HepG2 (cell line): ENCODE measurements around the gene SMIM12. TPM values are rescaled to one million over a fixed set of nuclear protein-coding genes. Genes with fewer than 3 reads are reported as not detected.

Experiments
- ARNT ChIP-seq: fragments of 450-650 bp; IDR thresholded peaks from 2 replicates; pipeline ENCODE4 v1.6.1; 2017
- HMG20A ChIP-seq: IDR thresholded peaks from 2 replicates; pipeline ENCODE4 v1.6.1; 2016; ENCODE audit warnings: borderline replicate concordance
- HNRNPLL ChIP-seq: fragments of 200-400 bp; formaldehyde crosslinking; IDR thresholded peaks from 2 replicates; pipeline ENCODE4 v1.6.1; 2017; ENCODE audit warnings: mild to moderate bottlenecking, low read depth, low read length; ENCODE audit not compliant: poor library complexity, severe bottlenecking
- SMARCE1 ChIP-seq: fragments of 450-650 bp; IDR thresholded peaks from 2 replicates; pipeline ENCODE4 v1.6.1; 2017; ENCODE audit warnings: borderline replicate concordance
- ZMYM2 ChIP-seq: sonication (generic); formaldehyde crosslinking; IDR thresholded peaks from 2 replicates; pipeline ENCODE4 v1.8.0; 2022; ENCODE audit warnings: mild to moderate bottlenecking, missing genetic modification reagents
- ZNF121 ChIP-seq: sonication (generic); formaldehyde crosslinking; IDR thresholded peaks from 2 replicates; pipeline ENCODE4 v1.5.0; 2020; ENCODE audit warnings: mild to moderate bottlenecking, missing genetic modification reagents
- ZNF510 ChIP-seq: sonication (generic); formaldehyde crosslinking; IDR thresholded peaks from 2 replicates; pipeline ENCODE4 v1.4.0; 2020; ENCODE audit warnings: low read depth, mild to moderate bottlenecking, missing genetic modification reagents
- polyA plus RNA-seq, 8 experiments: library from polyadenylated mRNA; depleted of rRNA in 3 of 8; stranded (reverse) in 7 of 8; unstranded in 1 of 8; fragments of >200 nt; fragmentation: Illumina TruSeq in 4 of 8; extraction: Trizol in 4 of 8; gene quantifications; 2 replicates each; pipeline versions ENCODE4 v1.2.1 to v1.2.3, GENCODE V29; 2011 to 2016; ENCODE audit warnings: low read depth in 4 of 8, missing spikeins in 1 of 8, mixed read lengths in 1 of 8; ENCODE audit not compliant: insufficient read depth in 1 of 8
- total RNA-seq, 5 experiments: library from RNA; depleted of rRNA; stranded (reverse); fragments of >200 nt; fragmentation: Illumina TruSeq; extraction: Trizol; gene quantifications; 2 replicates each; pipeline ENCODE4 v1.2.3, GENCODE V29; 2016; ENCODE audit warnings: low read depth in 1 of 5
- TF ChIP-seq, protein P1 (sequence below): sonication (generic); formaldehyde crosslinking; IDR thresholded peaks from 2 replicates; pipeline ENCODE4 v1.5.1; 2020; ENCODE audit warnings: mild to moderate bottlenecking, missing genetic modification reagents, borderline replicate concordance
- TF ChIP-seq, protein P2 (sequence below): sonication (generic); formaldehyde crosslinking; IDR thresholded peaks from 2 replicates; pipeline ENCODE4 v1.5.0; 2020; ENCODE audit warnings: missing genetic modification reagents, mild to moderate bottlenecking, borderline replicate concordance
- TF ChIP-seq, protein P3 (sequence below): sonication (generic); formaldehyde crosslinking; IDR thresholded peaks from 2 replicates; pipeline ENCODE4 v1.4.0; 2020; ENCODE audit warnings: missing genetic modification reagents, borderline replicate concordance

Gene SMIM12
- total and polyA plus RNA-seq, 2 of the 13 experiments (the other 11 are each of a cell fraction or from before 2014, with no cell fraction given) = 20.1 to 41.3 TPM

- TF ChIP-seq ZMYM2 (CRISPR knock-in tag) (no peak), ZNF510 (CRISPR knock-in tag) (no peak), ZNF121 (CRISPR knock-in tag) (no peak), ARNT (no peak), SMARCE1 (no peak), HMG20A (CRISPR knock-in tag) (no peak), HNRNPLL (no peak)
- TF ChIP-seq, protein P1, sequence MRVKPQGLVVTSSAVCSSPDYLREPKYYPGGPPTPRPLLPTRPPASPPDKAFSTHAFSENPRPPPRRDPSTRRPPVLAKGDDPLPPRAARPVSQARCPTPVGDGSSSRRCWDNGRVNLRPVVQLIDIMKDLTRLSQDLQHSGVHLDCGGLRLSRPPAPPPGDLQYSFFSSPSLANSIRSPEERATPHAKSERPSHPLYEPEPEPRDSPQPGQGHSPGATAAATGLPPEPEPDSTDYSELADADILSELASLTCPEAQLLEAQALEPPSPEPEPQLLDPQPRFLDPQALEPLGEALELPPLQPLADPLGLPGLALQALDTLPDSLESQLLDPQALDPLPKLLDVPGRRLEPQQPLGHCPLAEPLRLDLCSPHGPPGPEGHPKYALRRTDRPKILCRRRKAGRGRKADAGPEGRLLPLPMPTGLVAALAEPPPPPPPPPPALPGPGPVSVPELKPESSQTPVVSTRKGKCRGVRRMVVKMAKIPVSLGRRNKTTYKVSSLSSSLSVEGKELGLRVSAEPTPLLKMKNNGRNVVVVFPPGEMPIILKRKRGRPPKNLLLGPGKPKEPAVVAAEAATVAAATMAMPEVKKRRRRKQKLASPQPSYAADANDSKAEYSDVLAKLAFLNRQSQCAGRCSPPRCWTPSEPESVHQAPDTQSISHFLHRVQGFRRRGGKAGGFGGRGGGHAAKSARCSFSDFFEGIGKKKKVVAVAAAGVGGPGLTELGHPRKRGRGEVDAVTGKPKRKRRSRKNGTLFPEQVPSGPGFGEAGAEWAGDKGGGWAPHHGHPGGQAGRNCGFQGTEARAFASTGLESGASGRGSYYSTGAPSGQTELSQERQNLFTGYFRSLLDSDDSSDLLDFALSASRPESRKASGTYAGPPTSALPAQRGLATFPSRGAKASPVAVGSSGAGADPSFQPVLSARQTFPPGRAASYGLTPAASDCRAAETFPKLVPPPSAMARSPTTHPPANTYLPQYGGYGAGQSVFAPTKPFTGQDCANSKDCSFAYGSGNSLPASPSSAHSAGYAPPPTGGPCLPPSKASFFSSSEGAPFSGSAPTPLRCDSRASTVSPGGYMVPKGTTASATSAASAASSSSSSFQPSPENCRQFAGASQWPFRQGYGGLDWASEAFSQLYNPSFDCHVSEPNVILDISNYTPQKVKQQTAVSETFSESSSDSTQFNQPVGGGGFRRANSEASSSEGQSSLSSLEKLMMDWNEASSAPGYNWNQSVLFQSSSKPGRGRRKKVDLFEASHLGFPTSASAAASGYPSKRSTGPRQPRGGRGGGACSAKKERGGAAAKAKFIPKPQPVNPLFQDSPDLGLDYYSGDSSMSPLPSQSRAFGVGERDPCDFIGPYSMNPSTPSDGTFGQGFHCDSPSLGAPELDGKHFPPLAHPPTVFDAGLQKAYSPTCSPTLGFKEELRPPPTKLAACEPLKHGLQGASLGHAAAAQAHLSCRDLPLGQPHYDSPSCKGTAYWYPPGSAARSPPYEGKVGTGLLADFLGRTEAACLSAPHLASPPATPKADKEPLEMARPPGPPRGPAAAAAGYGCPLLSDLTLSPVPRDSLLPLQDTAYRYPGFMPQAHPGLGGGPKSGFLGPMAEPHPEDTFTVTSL (CRISPR knock-in tag) = no peak
- TF ChIP-seq, protein P2, sequence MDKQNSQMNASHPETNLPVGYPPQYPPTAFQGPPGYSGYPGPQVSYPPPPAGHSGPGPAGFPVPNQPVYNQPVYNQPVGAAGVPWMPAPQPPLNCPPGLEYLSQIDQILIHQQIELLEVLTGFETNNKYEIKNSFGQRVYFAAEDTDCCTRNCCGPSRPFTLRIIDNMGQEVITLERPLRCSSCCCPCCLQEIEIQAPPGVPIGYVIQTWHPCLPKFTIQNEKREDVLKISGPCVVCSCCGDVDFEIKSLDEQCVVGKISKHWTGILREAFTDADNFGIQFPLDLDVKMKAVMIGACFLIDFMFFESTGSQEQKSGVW (CRISPR knock-in tag) = no peak
- TF ChIP-seq, protein P3, sequence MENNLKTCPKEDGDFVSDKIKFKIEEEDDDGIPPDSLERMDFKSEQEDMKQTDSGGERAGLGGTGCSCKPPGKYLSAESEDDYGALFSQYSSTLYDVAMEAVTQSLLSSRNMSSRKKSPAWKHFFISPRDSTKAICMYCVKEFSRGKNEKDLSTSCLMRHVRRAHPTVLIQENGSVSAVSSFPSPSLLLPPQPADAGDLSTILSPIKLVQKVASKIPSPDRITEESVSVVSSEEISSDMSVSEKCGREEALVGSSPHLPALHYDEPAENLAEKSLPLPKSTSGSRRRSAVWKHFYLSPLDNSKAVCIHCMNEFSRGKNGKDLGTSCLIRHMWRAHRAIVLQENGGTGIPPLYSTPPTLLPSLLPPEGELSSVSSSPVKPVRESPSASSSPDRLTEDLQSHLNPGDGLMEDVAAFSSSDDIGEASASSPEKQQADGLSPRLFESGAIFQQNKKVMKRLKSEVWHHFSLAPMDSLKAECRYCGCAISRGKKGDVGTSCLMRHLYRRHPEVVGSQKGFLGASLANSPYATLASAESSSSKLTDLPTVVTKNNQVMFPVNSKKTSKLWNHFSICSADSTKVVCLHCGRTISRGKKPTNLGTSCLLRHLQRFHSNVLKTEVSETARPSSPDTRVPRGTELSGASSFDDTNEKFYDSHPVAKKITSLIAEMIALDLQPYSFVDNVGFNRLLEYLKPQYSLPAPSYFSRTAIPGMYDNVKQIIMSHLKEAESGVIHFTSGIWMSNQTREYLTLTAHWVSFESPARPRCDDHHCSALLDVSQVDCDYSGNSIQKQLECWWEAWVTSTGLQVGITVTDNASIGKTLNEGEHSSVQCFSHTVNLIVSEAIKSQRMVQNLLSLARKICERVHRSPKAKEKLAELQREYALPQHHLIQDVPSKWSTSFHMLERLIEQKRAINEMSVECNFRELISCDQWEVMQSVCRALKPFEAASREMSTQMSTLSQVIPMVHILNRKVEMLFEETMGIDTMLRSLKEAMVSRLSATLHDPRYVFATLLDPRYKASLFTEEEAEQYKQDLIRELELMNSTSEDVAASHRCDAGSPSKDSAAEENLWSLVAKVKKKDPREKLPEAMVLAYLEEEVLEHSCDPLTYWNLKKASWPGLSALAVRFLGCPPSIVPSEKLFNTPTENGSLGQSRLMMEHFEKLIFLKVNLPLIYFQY (CRISPR knock-in tag) = no peak
These were observed 17.5 kb downstream of the SMIM12 start (continued) for GRCh38 chr1:34842073-34842472.
